Type B pancreatic cell (in vitro differentiated cells): ENCODE data around the gene MAGI3. TPM values are rescaled to one million over a fixed set of nuclear protein-coding genes. Genes with fewer than 3 reads are reported as not detected.
"Not testable (repeated sequence)": the region's sequence is repeated elsewhere in the genome, so short reads cannot be mapped to it uniquely, and the experiment has no call there.

Source experiments
- DNase-seq: peaks from one replicate; pipeline ENCODE4 v3.0.0; 2021; ENCODE audit warnings: mixed read lengths; ENCODE audit not compliant: unreplicated experiment; ENCODE audit errors: extremely low spot score
- H3K27ac Mint-ChIP-seq: 2 replicates; pipeline ENCODE4 v1.8.0; 2021; ENCODE audit warnings: mild to moderate bottlenecking, mixed read lengths
- H3K27me3 Mint-ChIP-seq: 2 replicates; pipeline ENCODE4 v1.8.0; 2021; ENCODE audit warnings: mixed read lengths
- H3K36me3 Mint-ChIP-seq: 2 replicates; pipeline ENCODE4 v1.8.0; 2021; ENCODE audit warnings: mixed read lengths
- H3K4me1 Mint-ChIP-seq: one replicate; pipeline ENCODE4 v1.8.0; 2021; ENCODE audit warnings: mixed read lengths; ENCODE audit not compliant: unreplicated experiment
- H3K4me3 Mint-ChIP-seq: 2 replicates; pipeline ENCODE4 v1.8.0; 2021; ENCODE audit warnings: mild to moderate bottlenecking, mixed read lengths
- H3K9me3 Mint-ChIP-seq: 2 replicates; pipeline ENCODE4 v1.8.0; 2021; ENCODE audit warnings: mixed read lengths
- total RNA-seq: library from RNA; stranded (reverse); gene quantifications from 2 replicates; pipeline ENCODE4 v1.2.1, GENCODE V29; 2021; ENCODE audit warnings: low replicate concordance
- TF ChIP-seq, protein P1 (sequence below): fragments of 200-600 bp; sonication (generic); conservative IDR thresholded peaks from 2 replicates; pipeline ENCODE4 v1.5.0; 2021; ENCODE audit warnings: antibody characterized with exemption, mild to moderate bottlenecking

The MAGI3 gene
- total RNA-seq, 1 donor from 2014 or later: 19.2 TPM

DNA sequence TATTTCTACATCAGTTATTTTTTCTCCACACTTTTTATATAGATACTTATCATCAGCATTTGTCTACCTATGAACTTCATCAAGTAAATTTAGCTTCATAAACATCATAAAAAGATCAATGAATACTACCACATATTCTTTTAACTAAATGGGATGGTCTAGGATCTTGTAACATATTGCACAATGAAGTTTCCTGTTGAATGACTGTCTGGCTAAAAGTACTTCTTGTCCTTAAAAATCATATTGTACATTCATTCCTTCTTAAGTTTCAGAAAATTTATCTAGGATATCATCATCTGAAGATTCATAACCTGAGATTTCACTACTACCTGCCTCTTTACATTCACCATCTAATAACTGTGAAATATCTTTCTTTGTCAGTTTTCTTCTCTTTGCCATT, 69.0 kb downstream of the MAGI3 start:
- Mint-ChIP-seq H3K4me1 (no peaks in the 10 kb centered on the region), H3K27me3 (no peaks in the 10 kb centered on the region), H3K27ac (no peak overlapping the region), H3K36me3 (no peaks in the 10 kb centered on the region), H3K4me3 (no peak overlapping the region), H3K9me3 (no peaks in the 10 kb centered on the region)
- DNase-seq: no peak
- TF ChIP-seq, protein P1, sequence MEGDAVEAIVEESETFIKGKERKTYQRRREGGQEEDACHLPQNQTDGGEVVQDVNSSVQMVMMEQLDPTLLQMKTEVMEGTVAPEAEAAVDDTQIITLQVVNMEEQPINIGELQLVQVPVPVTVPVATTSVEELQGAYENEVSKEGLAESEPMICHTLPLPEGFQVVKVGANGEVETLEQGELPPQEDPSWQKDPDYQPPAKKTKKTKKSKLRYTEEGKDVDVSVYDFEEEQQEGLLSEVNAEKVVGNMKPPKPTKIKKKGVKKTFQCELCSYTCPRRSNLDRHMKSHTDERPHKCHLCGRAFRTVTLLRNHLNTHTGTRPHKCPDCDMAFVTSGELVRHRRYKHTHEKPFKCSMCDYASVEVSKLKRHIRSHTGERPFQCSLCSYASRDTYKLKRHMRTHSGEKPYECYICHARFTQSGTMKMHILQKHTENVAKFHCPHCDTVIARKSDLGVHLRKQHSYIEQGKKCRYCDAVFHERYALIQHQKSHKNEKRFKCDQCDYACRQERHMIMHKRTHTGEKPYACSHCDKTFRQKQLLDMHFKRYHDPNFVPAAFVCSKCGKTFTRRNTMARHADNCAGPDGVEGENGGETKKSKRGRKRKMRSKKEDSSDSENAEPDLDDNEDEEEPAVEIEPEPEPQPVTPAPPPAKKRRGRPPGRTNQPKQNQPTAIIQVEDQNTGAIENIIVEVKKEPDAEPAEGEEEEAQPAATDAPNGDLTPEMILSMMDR: no peak

DNA sequence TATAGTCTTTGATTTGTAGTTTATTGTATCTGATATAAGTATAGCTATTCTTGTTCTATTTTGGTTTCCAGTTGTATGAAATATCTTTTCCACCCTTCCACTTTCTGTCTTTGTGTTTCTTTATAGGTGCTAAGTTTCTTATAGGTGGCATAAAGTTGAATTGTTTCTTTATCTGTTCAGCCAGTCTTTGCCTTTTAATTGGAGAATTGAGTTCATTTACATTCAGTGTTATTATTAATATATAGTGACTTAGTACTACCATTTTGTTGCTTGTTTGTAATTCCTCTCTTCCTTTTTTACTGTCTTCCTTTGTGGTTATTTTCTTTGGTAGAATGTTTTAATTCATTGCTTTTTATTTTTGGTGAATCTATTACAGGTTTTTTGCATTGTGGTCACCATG, 77.7 kb downstream of the MAGI3 start:
- no peaks in the 10 kb centered on the region for H3K4me1 Mint-ChIP-seq
- peaks cover 9% of the 10 kb centered on the region for H3K36me3 Mint-ChIP-seq
- H3K9me3 Mint-ChIP-seq: peaks cover 23% of the 10 kb centered on the region
- no peak overlapping the region for H3K4me3 Mint-ChIP-seq
- TF ChIP-seq, protein P1: no peak
- H3K27me3 Mint-ChIP-seq: no peaks in the 10 kb centered on the region
- no peak overlapping the region for H3K27ac Mint-ChIP-seq
- DNase-seq: no peak

DNA sequence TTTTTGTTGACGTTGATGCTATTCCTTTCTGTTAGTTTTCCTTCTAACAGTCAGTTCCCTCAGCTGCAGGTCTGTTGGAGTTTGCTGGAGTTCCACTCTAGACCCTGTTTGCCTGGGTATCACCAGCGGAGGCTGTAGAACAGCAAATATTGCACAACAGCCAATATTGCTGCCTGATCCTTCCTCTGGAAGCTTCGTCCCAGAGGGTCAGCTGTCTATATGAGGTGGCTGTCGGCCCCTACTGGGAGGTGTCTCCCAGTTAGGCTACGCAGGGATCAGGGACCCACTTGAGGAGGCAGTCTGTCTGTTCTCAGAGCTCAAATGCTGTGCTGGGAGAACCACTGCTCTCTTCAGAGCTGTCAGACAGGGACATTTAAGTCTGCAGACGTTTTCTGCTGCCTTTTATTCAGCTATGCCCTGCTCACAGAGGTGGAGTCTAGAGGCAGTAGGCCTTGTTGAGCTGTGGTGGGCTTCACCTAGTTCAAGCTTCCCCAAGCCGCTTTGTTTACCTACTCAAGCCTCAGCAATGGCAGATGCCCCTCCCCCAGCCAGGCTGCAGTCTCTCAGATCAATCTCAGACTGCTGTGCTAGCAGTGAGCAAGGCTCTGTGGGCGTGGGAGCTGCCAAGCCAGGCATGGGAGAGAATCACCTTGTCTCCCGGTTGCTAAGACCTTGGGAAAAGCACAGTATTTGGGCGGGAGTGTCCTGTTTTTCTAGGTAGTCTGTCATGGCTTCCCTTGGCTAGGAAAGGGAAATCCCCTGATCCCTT, 88.3 kb downstream of the MAGI3 start:
- H3K36me3 Mint-ChIP-seq: peaks cover 15% of the 10 kb centered on the region
- not testable (repeated sequence) for H3K4me1 Mint-ChIP-seq, H3K27me3 Mint-ChIP-seq, DNase-seq, H3K4me3 Mint-ChIP-seq, H3K27ac Mint-ChIP-seq
- peaks cover 16% of the 10 kb centered on the region for H3K9me3 Mint-ChIP-seq

DNA sequence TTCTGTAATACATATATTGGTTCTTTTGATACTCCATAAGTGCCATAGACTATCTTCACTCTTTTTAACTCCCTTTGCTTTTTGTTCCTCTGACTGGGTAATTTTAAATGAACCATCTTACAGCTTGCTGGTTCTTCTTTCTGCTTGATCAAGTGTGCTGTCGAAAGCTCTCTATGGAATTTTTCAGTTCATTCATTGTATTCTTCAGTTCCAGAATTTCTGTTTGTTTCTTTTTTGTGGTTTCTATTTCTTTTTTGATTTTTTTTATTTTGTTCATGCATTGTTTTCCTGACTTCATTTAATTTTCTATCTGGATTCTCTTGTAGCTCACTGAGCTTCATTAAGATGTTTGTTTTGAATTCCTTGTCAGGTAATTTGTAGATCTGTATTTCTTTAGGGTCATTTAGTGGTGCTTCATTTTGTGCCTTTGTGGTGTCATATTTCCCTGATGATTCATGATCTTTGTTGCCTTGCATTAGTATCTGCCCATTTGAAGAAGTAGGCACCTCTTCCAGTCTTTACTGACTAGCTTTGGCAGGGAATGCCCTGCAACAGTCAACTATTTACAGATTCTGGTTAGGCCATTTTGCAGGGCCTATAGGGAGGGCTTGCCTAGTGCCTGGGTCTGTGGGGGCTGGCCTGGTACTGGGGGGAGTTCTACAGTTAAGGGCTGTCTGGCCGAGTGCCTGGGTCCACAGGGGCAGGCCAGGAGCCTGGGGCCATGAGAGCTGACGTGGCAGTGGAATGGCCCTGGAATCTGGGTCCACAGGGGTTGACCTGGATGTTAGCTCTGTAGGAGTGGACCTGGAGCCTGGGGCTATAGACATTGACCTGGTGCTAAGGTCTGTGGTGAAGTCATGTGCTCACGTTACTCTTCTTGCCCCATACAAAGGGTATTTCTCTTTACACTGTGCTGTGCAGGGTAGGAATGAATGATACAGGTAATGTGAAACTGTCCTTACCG, 89.7 kb downstream of the MAGI3 start:
- Mint-ChIP-seq H3K27ac (no peak overlapping the region), H3K4me1 (no peaks in the 10 kb centered on the region), H3K4me3 (no peak overlapping the region), H3K36me3 (peaks cover 15% of the 10 kb centered on the region), H3K27me3 (no peaks in the 10 kb centered on the region), H3K9me3 (peaks cover 17% of the 10 kb centered on the region)
- TF ChIP-seq, protein P1: no peak
- DNase-seq: no peak

DNA sequence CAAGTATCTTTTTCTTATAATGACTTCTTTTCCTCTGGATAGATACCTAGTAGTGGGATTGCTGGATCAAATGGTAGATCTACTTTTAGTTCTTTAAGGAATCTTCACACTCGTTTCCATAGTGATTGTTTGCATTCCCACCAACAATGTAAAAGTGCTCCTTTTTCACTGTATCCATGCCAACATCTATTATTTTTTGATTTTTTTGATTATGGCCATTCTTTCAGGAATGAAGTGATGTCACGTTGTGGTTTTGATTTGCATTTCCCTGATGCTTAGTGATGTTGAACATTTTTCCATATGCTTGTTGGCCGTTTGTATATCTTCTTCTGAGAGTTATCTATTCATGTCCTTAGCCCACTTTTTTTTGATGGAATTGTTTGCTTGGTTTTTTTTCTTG, 94.8 kb downstream of the MAGI3 start:
- H3K27ac Mint-ChIP-seq, DNase-seq, H3K27me3 Mint-ChIP-seq, H3K4me3 Mint-ChIP-seq, H3K4me1 Mint-ChIP-seq: not testable (repeated sequence)
- Mint-ChIP-seq H3K36me3 (peaks cover 20% of the 10 kb centered on the region), H3K9me3 (peaks cover 26% of the 10 kb centered on the region)

DNA sequence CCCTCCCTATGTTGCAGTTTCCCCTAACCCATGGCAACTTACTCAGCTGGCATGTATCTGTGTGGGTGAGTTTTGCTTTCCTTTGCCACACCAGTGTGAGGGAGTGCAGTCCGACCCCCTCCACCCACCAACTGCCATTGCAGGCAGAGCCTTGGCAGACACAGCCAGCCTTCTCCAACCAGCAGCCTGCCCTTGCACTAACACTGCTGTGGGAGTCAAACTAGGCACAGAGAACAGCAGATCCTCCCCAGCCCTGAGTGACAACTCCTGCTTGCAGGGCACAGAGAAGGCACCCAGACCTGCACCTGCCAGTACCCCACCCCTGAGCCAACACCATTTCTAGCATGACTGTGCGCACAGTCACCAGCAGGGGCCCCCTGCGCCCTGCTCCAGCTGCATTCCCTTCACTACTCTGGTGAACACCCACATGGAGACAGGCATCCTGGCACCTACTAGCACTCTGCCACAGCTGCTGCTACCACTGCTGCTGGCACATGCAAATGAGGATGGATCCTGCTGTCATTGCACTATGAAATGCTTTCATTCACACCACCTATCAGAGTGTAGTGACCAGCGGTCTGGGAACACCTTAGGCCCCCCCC, 98.4 kb downstream of the MAGI3 start:
- Mint-ChIP-seq H3K4me1 (no peaks in the 10 kb centered on the region), H3K27me3 (no peaks in the 10 kb centered on the region), H3K9me3 (peaks cover 32% of the 10 kb centered on the region), H3K27ac (no peak overlapping the region), H3K36me3 (peaks cover 16% of the 10 kb centered on the region), H3K4me3 (no peak overlapping the region)
- TF ChIP-seq, protein P1: no peak
- DNase-seq: no peak
